Activated T-helper 1 cell treated with Interleukin-2 at 50 U/mL for 16 hours (primary cell): Measurements from ENCODE around the gene ARID1B.
"Not testable (repeated sequence)": the region's sequence is repeated elsewhere in the genome, so short reads cannot be mapped to it uniquely, and the experiment has no call there.

Source experiments
- DNase-seq: peaks from one replicate; pipeline ENCODE4 v3.0.0-alpha.2; 2020; ENCODE audit warnings: low read depth

The ARID1B gene

GRCh38 chr6:157134402-157135047 is 357.3 kb downstream of the ARID1B start:
- no peak for DNase-seq

DNA sequence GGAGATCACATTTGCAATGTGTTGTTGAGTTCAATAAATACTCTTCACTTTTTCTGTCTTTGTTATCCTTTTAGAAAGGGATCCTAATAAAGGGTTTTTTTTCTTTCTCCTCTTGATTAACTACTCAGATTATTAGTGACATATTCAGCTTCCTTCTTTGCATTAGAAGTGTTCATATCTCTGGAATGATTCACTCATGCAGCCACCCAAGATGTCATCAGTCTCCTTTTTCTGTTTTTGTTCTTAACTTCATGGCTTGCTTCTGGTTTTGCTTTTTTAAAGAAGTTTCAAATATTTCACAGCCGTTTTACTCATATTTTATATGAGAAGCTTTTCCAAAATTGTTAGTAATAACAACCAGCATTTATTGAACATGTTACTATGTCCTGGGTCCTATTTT is 358.5 kb downstream of the ARID1B start:
- DNase-seq: no peak

DNA sequence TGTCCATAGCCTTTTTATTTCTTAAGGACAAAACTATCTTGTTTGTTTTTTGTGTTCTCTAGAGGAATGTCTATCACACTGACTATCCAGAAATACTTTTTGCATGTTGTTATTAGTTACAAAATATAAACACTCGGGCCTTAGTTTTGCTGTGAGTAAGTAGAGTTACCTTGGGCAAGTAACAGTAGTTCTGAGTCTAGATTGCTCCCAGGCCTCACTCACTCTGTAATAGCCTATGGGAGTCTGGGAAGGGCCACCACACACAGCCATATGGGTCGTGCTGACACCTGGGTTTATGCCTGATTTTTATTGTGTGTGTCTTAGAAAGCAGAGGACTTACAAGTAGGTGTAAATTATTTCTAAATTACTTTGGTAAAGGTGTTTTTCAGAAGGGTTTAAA is 360.3 kb downstream of the ARID1B start:
- DNase-seq: no peak

GRCh38 chr6:157139054-157139708 is 362.0 kb downstream of the ARID1B start:
- no peak for DNase-seq

GRCh38 chr6:157143171-157143889 is 366.2 kb downstream of the ARID1B start:
- DNase-seq: no peak

DNA sequence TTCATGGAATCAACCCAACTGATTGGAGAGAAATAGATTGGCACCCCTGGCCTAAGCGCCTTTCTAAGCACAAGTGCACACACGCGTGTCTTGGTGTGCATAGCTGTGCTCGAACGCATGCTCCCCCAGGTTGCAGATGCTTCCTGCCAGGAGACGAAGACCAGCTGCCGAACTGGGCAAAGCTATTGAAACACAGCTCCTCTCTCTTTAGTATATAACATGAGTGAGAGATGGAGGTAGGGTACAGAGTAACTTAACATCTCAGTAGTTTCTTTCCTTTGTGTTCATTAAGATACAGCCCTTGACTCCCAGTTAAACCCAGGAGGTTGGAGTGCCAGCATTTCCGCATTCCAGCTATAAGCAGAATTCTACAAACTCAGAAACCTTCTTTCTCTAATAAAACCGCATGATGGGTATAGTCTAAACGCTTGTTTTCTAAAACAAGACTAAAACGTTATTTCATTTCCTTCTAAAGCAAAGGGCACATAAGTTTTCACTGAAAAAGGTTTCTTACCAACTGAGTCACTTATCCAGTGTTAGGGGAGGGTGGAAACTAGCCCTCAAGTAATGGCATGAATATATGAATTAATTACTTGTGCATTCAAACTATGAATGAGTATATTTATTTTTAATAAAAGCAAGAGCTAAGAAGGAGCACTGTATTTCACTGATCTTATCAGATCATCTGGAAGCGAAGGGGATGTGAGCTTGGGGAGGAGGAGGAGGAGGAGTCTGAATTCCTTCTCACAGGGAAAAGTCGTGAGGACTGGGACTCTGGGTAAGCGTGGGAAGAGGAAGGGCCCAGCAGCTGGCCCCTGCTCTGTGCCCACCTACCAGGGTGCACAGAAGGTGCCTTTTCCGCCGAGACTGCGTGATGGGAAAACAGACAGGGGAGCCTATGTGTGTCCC is 367.0 kb downstream of the ARID1B start:
- DNase-seq: no peak

- no peak for DNase-seq
These were observed 367.8 kb downstream of the ARID1B start for GRCh38 chr6:157144859-157145568.

- DNase-seq: no peak
These were observed 368.6 kb downstream of the ARID1B start for GRCh38 chr6:157145656-157146285.

DNA sequence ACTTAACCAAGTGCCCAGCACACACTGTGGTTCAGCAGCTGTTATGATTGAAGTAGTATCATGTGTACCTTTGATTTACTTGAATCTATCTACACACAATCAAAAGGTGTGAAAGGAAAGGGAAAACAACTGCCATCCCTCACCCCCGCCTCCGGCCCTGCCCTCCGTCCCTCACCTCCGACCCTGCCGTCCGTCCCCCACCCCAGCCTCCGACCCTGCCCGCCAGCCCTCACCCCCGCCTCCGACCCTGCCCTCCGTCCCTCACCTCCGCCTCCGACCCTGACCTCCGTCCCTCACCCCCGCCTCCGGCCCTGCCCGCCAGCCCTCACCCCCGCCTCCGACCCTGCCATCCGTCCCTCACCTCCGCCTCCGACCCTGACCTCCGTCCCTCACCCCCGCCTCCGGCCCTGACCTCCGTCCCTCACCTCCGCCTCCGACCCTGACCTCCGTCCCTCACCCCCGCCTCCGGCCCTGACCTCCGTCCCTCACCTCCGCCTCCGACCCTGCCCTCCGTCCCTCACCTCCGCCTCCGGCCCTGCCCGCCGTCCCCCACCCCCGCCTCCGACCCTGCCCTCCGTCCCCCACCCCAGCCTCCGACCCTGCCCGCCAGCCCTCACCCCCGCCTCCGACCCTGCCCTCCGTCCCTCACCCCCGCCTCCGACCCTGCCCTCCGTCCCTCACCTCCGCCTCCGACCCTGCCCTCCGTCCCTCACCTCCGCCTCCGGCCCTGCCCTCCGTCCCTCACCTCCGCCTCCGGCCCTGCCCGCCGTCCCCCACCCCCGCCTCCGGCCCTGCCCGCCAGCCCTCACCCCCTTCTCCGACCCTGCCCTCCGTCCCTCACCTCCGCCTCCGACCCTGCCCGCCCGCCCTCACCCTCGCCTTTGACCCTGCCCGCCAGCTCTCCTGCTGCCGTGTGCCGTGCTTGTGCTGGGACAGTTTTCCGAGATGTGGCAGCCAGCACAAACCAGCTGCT is 370.2 kb downstream of the ARID1B start:
- not testable (repeated sequence) for DNase-seq

DNA sequence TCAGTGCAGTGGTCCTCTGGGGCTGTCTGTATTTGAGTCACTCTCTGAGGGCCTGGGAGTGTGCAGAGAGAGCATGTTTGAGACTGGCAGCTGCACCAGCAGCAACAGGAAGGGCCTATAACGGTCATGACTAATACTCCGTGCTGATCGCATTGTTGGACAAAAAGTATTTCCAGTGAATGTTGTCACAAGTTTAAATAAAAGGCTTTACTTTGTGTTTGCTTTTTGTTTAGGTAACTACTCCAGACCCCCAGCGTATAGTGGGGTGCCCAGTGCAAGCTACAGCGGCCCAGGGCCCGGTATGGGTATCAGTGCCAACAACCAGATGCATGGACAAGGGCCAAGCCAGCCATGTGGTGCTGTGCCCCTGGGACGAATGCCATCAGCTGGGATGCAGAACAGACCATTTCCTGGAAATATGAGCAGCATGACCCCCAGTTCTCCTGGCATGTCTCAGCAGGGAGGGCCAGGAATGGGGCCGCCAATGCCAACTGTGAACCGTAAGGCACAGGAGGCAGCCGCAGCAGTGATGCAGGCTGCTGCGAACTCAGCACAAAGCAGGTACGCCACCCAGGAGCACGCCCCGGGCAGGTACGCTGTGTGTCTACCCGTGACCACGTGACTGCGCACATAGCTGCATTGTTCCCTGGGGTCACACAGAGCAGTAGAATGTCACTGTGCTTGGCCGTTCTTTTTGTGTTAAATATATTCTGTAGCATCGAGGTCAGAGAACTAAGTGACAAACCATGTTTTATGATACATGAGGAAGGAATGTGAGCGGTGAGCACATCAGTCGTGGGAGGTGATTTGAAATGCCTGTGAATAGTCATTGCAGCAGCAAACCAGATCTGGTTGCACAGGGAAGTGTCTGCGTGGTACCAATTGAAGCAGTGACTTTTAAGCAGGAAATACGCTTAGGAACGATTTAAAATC is 371.5 kb downstream of the ARID1B start:
- DNase-seq: no peak

- DNase-seq: no peak
These were observed 372.9 kb downstream of the ARID1B start for GRCh38 chr6:157150076-157150475.

GRCh38 chr6:157151029-157151428 is 373.9 kb downstream of the ARID1B start:
- no peak for DNase-seq

DNA sequence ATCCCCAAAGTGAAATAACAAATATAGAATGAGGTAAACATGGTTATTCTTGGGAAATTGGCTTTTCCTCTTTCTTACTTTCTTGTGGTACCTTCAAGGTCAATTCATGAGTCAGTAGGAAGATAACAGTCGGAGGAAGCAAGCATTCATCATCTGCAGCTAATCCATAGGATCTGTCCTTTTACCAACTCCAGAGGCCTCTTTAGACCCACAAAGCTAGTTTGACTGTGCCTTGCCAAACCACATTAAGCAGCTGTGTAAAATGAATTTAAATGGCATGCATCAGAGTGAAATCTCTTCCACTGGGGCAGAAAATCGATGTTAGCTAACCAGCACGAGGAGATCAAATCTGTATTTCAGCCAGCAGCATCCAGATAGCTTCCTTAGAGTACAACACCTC is 374.8 kb downstream of the ARID1B start:
- DNase-seq: no peak

- DNase-seq: no peak
These were observed 375.4 kb downstream of the ARID1B start for GRCh38 chr6:157152556-157152955.

DNA sequence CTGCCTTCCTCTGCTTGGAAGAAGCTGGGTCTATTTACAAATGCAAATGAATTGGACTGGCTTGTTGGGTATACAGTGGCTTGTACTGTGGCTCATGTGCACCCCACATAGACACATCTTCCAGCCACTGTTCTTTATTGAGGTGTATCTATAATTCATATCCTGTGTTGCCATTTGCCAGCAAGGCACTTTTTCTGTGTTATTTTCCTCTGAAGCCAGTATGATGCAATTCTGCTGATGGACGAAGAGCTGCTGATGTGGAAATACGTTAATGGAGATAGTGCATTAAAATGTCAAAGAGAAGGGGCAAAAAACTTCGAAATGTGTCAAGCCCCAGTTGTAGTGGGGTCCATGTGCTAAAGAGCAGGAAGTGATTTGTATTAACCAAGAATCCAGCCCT is 378.6 kb downstream of the ARID1B start:
- no peak for DNase-seq

DNA sequence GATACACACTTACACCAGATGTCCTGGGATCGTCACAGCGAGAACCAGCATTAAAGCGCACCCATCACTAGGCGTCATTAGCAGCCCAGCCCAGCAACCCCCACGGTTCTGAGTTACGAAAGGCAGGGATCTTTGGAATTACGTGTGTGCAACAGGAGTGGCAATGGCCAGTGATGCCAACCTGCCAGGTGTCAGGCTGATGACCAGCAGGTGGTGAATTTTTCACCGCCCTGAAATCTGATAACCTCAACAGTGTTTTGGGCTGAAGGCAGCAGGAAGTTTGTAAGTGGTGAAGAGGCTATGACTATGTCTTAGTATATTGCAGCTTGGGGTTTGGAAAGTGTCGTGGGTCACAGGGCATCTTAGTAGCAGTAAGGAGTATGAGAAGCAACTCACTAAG is 380.1 kb downstream of the ARID1B start:
- no peak for DNase-seq

GRCh38 chr6:157158456-157158855 is 381.3 kb downstream of the ARID1B start:
- DNase-seq: no peak

DNA sequence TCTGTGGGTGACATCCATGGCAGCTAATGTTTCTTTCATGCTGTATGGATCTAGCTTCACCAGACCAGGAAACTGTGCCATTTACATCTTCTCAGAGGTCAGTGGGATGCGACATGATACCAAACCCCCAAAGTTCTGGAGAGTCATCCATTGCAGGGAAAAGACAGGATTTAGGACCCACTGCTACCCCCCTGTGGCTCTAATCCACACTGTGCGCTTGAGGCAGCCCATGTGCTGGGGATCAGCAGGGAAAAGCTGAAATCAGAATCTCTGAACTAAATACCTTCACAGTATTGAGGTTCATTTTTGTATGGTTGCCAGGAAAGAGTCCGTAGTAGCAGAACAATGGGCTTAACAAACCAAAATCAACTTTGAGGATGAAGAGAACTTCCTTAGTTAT is 381.7 kb downstream of the ARID1B start:
- no peak for DNase-seq

- no peak for DNase-seq
These were observed 382.2 kb downstream of the ARID1B start for GRCh38 chr6:157159348-157159747.
